A673 (cell line): ENCODE measurements around the gene GPC1.

Experiments
- EZH2 ChIP-seq: fragments of 200-600 bp; sonication (generic); IDR thresholded peaks from 2 replicates; pipeline ENCODE4 v1.6.1; 2017; ENCODE audit warnings: borderline replicate concordance, low read depth, mild to moderate bottlenecking, mixed read lengths, antibody characterized with exemption, low read length; ENCODE audit not compliant: poor library complexity, severe bottlenecking
- TF ChIP-seq, protein P1 (sequence below): fragments of 300-800, 200-600 bp; sonication (generic); conservative IDR thresholded peaks from 2 replicates; pipeline ENCODE4 v1.5.1; 2017; ENCODE audit warnings: low read depth, mild to moderate bottlenecking, antibody characterized with exemption, low read length, moderate library complexity, mixed read lengths

DNA sequence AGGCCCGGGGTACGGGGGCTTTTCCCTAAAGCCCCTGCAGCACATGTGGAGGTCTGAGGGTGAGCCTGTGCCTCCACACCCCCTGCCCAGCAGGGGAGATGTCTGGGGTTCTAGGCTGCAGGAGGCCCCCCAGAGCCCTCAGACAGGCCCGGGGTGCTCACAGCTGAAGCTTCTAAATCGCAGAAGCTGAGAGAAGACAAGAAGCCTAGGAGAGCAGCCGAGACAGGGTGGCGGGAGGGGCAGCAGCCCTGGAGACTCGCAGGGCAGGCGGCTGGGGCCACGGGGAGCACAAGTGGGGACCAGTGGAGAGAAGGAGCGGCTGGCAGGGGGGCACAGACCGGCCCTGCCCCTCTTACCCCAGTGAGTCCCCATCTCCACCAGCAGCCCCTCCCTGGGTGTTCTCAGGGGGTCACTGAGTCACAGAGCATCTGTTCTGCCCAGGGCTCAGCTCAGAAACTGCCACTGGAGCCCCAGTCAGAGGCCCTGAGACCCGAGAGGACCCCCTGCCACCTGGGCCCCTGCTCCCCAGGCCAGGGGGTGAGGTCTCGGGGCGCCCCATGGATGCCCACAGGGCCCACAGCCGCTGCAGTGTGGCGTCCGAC lies 26.1 kb downstream of the GPC1 start:
- TF ChIP-seq, protein P1, sequence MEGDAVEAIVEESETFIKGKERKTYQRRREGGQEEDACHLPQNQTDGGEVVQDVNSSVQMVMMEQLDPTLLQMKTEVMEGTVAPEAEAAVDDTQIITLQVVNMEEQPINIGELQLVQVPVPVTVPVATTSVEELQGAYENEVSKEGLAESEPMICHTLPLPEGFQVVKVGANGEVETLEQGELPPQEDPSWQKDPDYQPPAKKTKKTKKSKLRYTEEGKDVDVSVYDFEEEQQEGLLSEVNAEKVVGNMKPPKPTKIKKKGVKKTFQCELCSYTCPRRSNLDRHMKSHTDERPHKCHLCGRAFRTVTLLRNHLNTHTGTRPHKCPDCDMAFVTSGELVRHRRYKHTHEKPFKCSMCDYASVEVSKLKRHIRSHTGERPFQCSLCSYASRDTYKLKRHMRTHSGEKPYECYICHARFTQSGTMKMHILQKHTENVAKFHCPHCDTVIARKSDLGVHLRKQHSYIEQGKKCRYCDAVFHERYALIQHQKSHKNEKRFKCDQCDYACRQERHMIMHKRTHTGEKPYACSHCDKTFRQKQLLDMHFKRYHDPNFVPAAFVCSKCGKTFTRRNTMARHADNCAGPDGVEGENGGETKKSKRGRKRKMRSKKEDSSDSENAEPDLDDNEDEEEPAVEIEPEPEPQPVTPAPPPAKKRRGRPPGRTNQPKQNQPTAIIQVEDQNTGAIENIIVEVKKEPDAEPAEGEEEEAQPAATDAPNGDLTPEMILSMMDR: no peak
- no peak for TF ChIP-seq EZH2
